HG02885 (cell line): Measurements from ENCODE around the gene KIAA0825.
"Not testable (repeated sequence)": the region's sequence is repeated elsewhere in the genome, so short reads cannot be mapped to it uniquely, and the experiment has no call there.

Experiments used
- ATAC-seq: cut with Tn5 transposase; IDR thresholded peaks from one replicate; pipeline ENCODE4 v1.9.1; 2021; ENCODE audit warnings: mild to moderate bottlenecking; ENCODE audit not compliant: unreplicated experiment, poor library complexity

Gene KIAA0825

DNA sequence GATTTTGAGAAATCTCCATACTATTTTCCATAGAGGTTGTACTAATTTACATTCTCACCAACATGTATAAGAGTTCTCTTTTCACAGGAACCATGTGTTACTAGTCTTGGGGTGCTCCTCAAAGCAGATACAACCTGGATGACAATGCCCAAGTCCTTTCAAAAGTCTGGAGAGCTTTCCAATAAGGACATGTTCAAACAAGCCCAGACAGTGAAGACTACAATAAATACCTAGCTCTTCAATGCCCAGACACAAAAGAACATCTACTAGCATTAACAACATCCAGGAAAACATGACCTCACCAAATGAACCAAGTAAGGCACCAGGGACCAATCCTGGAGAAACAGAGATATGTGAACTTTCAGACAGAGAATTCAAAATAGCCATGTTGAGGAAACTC lies 474.8 kb downstream of the KIAA0825 start:
- not testable (repeated sequence) for ATAC-seq

GRCh38 chr5:94140300-94140699 lies 478.1 kb downstream of the KIAA0825 start:
- ATAC-seq = no peak

GRCh38 chr5:94130077-94130476 lies 488.3 kb downstream of the KIAA0825 start:
- no peak for ATAC-seq

DNA sequence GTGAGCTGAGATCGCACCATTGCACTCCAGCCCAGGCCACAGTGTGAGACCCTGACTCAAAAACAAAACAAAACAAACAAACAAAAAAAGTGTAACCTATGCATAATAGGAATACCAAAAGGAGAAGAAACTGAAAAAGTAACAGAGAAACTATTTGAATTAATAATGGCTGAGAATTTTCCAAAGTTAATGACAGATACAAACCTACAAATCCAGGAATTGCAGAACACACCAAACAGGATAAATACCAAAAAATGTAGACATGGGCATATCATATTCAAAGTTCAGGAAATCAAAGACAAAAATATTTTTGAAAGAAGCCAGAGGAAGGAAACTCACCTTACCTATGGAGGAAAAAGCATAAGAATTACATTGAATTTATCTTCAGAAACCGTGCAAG lies 493.3 kb downstream of the KIAA0825 start:
- ATAC-seq = no peak

- ATAC-seq = not testable (repeated sequence)
Measured at GRCh38 chr5:94116317-94116716, 502.1 kb downstream of the KIAA0825 start.

- ATAC-seq = no peak
Measured at GRCh38 chr5:94113087-94113486, 505.3 kb downstream of the KIAA0825 start.

DNA sequence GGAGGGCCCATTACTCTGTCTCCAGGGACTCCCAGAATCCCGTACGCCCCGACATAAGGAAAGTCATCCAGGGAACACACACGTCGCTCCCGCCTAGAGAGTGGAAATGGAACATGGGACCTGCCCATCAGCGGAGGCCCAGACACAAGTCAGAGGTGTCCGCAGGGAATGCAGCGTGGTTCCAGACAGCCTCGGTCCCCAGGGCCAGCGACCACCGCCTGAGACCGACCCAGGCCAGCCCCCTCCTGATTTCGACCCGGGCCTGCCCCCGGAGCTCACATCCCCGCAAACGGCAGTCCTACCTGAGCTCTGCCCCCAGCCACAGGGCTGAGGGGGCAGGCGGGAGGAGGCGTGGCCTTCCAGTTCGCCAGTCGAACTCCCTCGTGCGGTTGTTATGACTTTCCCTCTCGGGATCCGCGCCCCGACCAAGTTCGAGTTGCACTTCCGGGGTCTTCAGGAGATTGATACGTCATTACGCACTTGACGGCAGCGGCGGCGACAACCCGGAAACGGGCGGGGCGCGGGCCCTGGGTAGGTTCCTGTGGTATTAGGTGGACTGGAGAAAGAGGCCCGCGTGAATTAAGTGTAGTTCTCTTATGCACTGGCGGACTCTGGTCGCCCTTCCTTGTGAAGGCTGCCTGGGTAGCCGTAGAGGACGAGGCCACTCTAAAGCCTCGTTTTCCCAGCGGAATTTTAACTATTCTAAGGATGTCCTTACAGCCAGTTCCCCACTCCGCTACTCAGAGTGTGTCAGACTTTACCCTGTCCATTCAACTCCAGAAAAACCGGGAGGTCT lies 507.0 kb downstream of the KIAA0825 start:
- ATAC-seq = peak; percentile 99

DNA sequence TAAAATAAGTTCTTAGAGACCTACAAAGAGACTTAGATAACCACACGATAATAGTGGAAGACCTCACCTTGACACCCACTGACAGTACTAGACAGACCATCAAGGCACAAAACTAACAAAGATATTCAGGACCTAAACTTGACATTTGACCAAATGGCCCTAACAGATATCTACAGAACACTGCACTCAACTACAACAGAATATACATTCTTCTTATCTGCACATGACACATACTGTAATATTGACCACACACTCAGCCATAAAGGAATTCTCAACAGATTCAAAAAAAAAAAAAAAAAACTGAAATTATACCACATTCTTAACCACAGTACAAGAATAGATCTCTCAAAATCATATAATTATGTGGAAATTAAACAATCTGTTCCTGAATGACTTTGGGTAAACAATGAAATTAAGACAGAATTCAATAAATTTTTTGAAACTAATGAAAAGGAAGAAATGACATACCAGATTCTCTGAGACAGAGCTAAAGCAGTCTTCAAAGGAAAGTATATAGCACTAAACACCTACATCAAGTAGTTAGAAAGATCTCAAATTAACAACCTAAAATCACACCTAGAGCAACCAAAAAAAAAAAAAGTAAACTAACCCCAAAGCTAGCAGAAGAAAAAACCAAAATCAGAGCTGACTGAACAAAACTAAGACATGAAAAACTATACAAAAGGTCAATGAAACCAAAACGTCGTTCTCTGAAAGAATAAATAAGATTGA lies 514.7 kb downstream of the KIAA0825 start:
- ATAC-seq = no peak
